Heart left ventricle (tissue), 13 donors: ENCODE data around the gene VPREB1.

Experiments
- POLR2A ChIP-seq, 2 donors: fragments of 450-650 bp; IDR thresholded peaks; one replicate each; pipeline ENCODE4 v1.6.1; 2017; ENCODE audit warnings: antibody characterized with exemption in 2 of 2, mild to moderate bottlenecking in 2 of 2, moderate library complexity in 2 of 2
- TF ChIP-seq, protein P1 (sequence below), 12 donors: fragments of 200-600 bp; sonication (generic) in 4 of 12; IDR thresholded peaks; one replicate each; pipeline versions ENCODE4 v1.5.0 to v1.8.0; 2018 to 2022; ENCODE audit warnings: antibody characterized with exemption in 12 of 12, mild to moderate bottlenecking in 5 of 12
- donor health status: ischemic (EF 13 %, LVEDD 7.1; RV severe dilation, severe dysfunction).
- donor health status: DM: no; HTN: yes; CAD: no.
- donor health status: DM: no; HTN: no; CAD: no.
- donor health status: ischemic (EF 25% LVEDD 6.9; RV normal size, moderate dysfunction).
- donor health status: ischemic (EF 25% LVEDD 5.7; RV mildly dilated, moderate dysfunction).
- donor health status: ischemic (EF 35%, LVEDD 5.7; RV mildly dilated, moderate dysfunction).
- donor health status: nonischemic (EF 11% LVEDD 7.7; RV severe dilation, severe dysfunction).
- donor health status: DM: yes; HTN: yes; CAD: no.
- donor health status: PGD.
- donor health status: ischemic (EF 29% LVEDD 5.4; RV normal size, mild dysfunction).
- donor health status: nonischemic (EF 23%, LVEDD 6.1; RV moderate dilation, normal function).

DNA sequence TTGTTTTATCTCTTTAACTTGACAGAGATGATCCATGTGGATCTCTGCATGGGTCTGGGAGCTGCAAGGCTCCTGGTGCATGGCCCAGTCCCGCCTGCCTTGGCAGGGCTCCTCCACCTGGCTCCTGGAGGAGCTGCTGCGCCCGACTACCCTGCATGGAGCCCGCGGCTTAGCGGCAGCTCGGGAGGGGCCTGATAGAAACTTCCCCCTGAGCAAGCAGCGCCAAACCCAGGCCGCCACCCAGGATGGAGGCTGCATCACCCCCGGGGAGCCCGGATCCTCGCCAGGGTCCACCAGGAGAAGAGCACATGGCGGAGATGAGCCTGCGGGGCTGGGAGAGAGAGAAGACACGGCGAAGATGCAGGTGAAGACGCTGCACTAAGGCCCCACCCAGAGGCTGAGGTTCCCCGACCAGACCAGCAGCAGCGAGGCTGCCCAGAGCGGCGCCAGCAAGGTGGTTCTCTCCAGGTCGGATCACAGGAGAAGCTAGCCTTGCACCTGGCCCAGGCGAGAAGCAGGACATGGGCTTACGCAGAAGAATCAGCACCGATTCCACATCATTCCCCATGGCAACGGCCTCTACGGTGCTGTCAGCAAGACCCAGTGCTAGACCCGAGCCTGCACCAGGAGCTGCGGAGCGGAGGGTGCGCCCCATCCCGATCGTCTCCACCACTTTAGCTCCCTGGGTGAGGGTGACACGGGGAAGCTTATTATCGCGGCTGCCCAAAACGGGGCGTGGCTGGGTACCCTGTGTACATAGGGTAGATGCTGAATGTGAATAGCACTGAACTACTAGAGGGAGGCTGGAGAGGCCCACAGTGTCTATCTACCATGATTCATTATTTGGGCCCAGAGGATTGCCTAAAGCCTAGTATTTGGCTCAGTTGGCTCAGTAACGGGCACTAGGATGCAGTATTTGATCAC lies 41.3 kb upstream of the VPREB1 start:
- TF ChIP-seq, protein P1, sequence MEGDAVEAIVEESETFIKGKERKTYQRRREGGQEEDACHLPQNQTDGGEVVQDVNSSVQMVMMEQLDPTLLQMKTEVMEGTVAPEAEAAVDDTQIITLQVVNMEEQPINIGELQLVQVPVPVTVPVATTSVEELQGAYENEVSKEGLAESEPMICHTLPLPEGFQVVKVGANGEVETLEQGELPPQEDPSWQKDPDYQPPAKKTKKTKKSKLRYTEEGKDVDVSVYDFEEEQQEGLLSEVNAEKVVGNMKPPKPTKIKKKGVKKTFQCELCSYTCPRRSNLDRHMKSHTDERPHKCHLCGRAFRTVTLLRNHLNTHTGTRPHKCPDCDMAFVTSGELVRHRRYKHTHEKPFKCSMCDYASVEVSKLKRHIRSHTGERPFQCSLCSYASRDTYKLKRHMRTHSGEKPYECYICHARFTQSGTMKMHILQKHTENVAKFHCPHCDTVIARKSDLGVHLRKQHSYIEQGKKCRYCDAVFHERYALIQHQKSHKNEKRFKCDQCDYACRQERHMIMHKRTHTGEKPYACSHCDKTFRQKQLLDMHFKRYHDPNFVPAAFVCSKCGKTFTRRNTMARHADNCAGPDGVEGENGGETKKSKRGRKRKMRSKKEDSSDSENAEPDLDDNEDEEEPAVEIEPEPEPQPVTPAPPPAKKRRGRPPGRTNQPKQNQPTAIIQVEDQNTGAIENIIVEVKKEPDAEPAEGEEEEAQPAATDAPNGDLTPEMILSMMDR (IDR thresholded peaks at IDR 0.05) = no peak
- TF ChIP-seq POLR2A (IDR thresholded peaks at IDR 0.05) = no peak
